HG02763 (cell line): ENCODE measurements around the gene ST3GAL2.
"Not testable (repeated sequence)": the region's sequence is repeated elsewhere in the genome, so short reads cannot be mapped to it uniquely, and the experiment has no call there.

Experiments
- ATAC-seq: cut with Tn5 transposase; IDR thresholded peaks from one replicate; pipeline ENCODE4 v1.9.1; 2021; ENCODE audit warnings: mild to moderate bottlenecking, moderate library complexity; ENCODE audit not compliant: unreplicated experiment

ST3GAL2 gene

GRCh38 chr16:70418274-70418992 lies 20.5 kb downstream of the ST3GAL2 start:
- no peak for ATAC-seq

- ATAC-seq: no peak
These were observed 21.2 kb downstream of the ST3GAL2 start for GRCh38 chr16:70417661-70418060.

- peak; percentile 77 for ATAC-seq
These were observed 21.9 kb downstream of the ST3GAL2 start for GRCh38 chr16:70416748-70417616.

GRCh38 chr16:70413572-70413971 lies 25.3 kb downstream of the ST3GAL2 start:
- ATAC-seq: not testable (repeated sequence)

- no peak for ATAC-seq
These were observed 26.5 kb downstream of the ST3GAL2 start for GRCh38 chr16:70412385-70412784.

GRCh38 chr16:70410734-70411133 lies 28.2 kb downstream of the ST3GAL2 start:
- no peak for ATAC-seq

- ATAC-seq: no peak
These were observed 31.1 kb downstream of the ST3GAL2 start for GRCh38 chr16:70407811-70408274.

GRCh38 chr16:70406104-70406503 lies 32.8 kb downstream of the ST3GAL2 start:
- ATAC-seq: not testable (repeated sequence)

GRCh38 chr16:70402916-70403659 lies 35.8 kb downstream of the ST3GAL2 start:
- no peak for ATAC-seq

GRCh38 chr16:70399951-70400350 lies 38.9 kb downstream of the ST3GAL2 start:
- no peak for ATAC-seq

- no peak for ATAC-seq
These were observed 39.5 kb downstream of the ST3GAL2 start for GRCh38 chr16:70399381-70399780.

- no peak for ATAC-seq
These were observed 40.6 kb downstream of the ST3GAL2 start for GRCh38 chr16:70398177-70398743.

- no peak for ATAC-seq
These were observed 42.5 kb downstream of the ST3GAL2 start for GRCh38 chr16:70396246-70396904.

GRCh38 chr16:70395345-70395901 lies 43.5 kb downstream of the ST3GAL2 start:
- ATAC-seq: no peak

GRCh38 chr16:70394853-70395252 lies 44.0 kb downstream of the ST3GAL2 start:
- no peak for ATAC-seq

GRCh38 chr16:70393662-70394061 lies 45.2 kb downstream of the ST3GAL2 start:
- no peak for ATAC-seq

GRCh38 chr16:70392606-70393005 lies 46.3 kb downstream of the ST3GAL2 start:
- ATAC-seq: no peak

- ATAC-seq: no peak
These were observed 46.9 kb downstream of the ST3GAL2 start for GRCh38 chr16:70391881-70392481.

- ATAC-seq: no peak
These were observed 47.5 kb downstream of the ST3GAL2 start for GRCh38 chr16:70391446-70391845.

GRCh38 chr16:70390774-70391173 lies 48.1 kb downstream of the ST3GAL2 start:
- no peak for ATAC-seq
